NCI-H524 (cell line): ENCODE measurements around the gene PPP4R2.

Experiments
- DNase-seq, 2 experiments: peaks; one replicate each; lab custom pipeline; 2025; lab: John Stamatoyannopoulos, UW

The PPP4R2 gene

GRCh38 chr3:73114711-73115110 is 118.1 kb downstream of the PPP4R2 start:
- DNase-seq = peak in 1 of 2 experiments; percentile 51

DNA sequence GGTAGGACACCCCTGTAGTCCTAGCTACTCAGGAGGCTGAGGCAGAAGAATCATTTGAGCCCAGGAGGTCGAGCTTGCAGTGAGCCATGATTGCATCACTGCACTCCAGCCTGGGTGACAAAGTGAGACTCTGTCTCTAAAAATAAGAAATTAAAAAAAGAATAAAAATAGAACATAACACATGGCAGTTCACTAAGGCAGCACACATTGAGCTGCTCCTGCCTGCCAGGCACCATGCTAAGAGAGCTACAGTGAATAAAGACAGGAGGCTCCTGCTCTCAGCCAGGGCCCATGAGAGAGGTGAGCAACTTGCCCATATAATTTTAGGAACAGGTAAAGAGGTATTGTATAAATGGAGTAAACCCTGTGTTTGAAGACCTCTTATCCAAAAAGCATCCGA is 119.2 kb downstream of the PPP4R2 start:
- DNase-seq = no peak
